ENCODE results near the gene HIPK3.

The HIPK3 gene

GRCh38 chr11:33307984-33308383, 50.8 kb downstream of the HIPK3 start:
- DNase-seq (ENCODE audit: low read depth): no peak

- DNase-seq (ENCODE audit: low read depth): no peak
These were observed 51.9 kb downstream of the HIPK3 start for GRCh38 chr11:33309118-33309517.

GRCh38 chr11:33310720-33311500, 53.7 kb downstream of the HIPK3 start:
- DNase-seq (ENCODE audit: low read depth): no peak

GRCh38 chr11:33311680-33312079, 54.5 kb downstream of the HIPK3 start:
- no peak for DNase-seq (ENCODE audit: low read depth)

- no peak for DNase-seq (ENCODE audit: low read depth)
These were observed 58.6 kb downstream of the HIPK3 start for GRCh38 chr11:33315822-33316221.

GRCh38 chr11:33317662-33318061, 60.5 kb downstream of the HIPK3 start:
- DNase-seq (ENCODE audit: low read depth): no peak

GRCh38 chr11:33320016-33320813, 63.0 kb downstream of the HIPK3 start:
- DNase-seq (ENCODE audit: low read depth): no peak

GRCh38 chr11:33320814-33321330, 63.7 kb downstream of the HIPK3 start:
- DNase-seq (ENCODE audit: low read depth): no peak

- DNase-seq (ENCODE audit: low read depth): no peak
These were observed 64.2 kb downstream of the HIPK3 start for GRCh38 chr11:33321422-33321821.

- DNase-seq (ENCODE audit: low read depth): no peak
These were observed 66.2 kb downstream of the HIPK3 start for GRCh38 chr11:33323421-33323820.

GRCh38 chr11:33324302-33324985, 67.3 kb downstream of the HIPK3 start:
- no peak for DNase-seq (ENCODE audit: low read depth)

GRCh38 chr11:33325451-33325850, 68.3 kb downstream of the HIPK3 start:
- DNase-seq (ENCODE audit: low read depth): no peak

- DNase-seq (ENCODE audit: low read depth): no peak
These were observed 72.6 kb downstream of the HIPK3 start for GRCh38 chr11:33329705-33330329.

- no peak for DNase-seq (ENCODE audit: low read depth)
These were observed 76.6 kb downstream of the HIPK3 start for GRCh38 chr11:33333816-33334215.

- DNase-seq (ENCODE audit: low read depth): no peak
These were observed 77.4 kb downstream of the HIPK3 start for GRCh38 chr11:33334627-33335026.

GRCh38 chr11:33339247-33339646, 82.1 kb downstream of the HIPK3 start:
- DNase-seq (ENCODE audit: low read depth): no peak

GRCh38 chr11:33344611-33345010, 87.4 kb downstream of the HIPK3 start:
- DNase-seq (ENCODE audit: low read depth): no peak

GRCh38 chr11:33347490-33348125, 90.4 kb downstream of the HIPK3 start:
- DNase-seq (ENCODE audit: low read depth): no peak

GRCh38 chr11:33350287-33350686, 93.1 kb downstream of the HIPK3 start:
- DNase-seq (ENCODE audit: low read depth): no peak

GRCh38 chr11:33358150-33358831, 101.1 kb downstream of the HIPK3 start:
- no peak for DNase-seq (ENCODE audit: low read depth)

- DNase-seq (ENCODE audit: low read depth): no peak
These were observed 103.5 kb downstream of the HIPK3 start for GRCh38 chr11:33360642-33361041.
